Large intestine (tissue), 3 donors: ENCODE data around the gene FAM114A1. TPM values are rescaled to one million over a fixed set of nuclear protein-coding genes. Genes with fewer than 3 reads are reported as not detected.

ENCODE experiments used
- DNase-seq, 2 donors: peaks; one replicate each; pipeline versions ENCODE4 v3.0.0 to v3.0.0-alpha.2; 2013
- H3K27ac ChIP-seq: one replicate; pipeline ENCODE4 v1.5.1; 2013; ENCODE audit warnings: low read length
- H3K27me3 ChIP-seq: 2 replicates; pipeline ENCODE4 v1.6.1; 2013; ENCODE audit warnings: low read length; ENCODE audit not compliant: control insufficient read depth, insufficient read depth
- H3K36me3 ChIP-seq: 2 replicates; pipeline ENCODE4 v1.6.1; 2013; ENCODE audit warnings: low read length; ENCODE audit not compliant: control insufficient read depth, insufficient read depth
- H3K4me1 ChIP-seq: one replicate; pipeline ENCODE4 v1.6.1; 2013; ENCODE audit warnings: low read length; ENCODE audit not compliant: control insufficient read depth, insufficient read depth
- H3K4me3 ChIP-seq: one replicate; pipeline ENCODE4 v1.5.1; 2013; ENCODE audit warnings: low read length
- H3K9me3 ChIP-seq: one replicate; pipeline ENCODE4 v1.6.1; 2013; ENCODE audit warnings: mild to moderate bottlenecking, low read depth, low read length, moderate library complexity; ENCODE audit not compliant: control insufficient read depth
- WGBS: methylation state at CpG from one replicate; pipeline ENCODE4 v1.1.5; 2013; ENCODE audit warnings: low lambda C conversion rate; ENCODE audit not compliant: insufficient coverage; 5-methylcytosine and 5-hydroxymethylcytosine counted together
- polyA plus RNA-seq: library from polyadenylated mRNA; unstranded; fragments of 120-200 nt; gene quantifications from one replicate; pipeline ENCODE4 v1.2.1, GENCODE V29; 2013

The FAM114A1 gene
- polyA plus RNA-seq, 1 donor, result 36.9 TPM

DNA sequence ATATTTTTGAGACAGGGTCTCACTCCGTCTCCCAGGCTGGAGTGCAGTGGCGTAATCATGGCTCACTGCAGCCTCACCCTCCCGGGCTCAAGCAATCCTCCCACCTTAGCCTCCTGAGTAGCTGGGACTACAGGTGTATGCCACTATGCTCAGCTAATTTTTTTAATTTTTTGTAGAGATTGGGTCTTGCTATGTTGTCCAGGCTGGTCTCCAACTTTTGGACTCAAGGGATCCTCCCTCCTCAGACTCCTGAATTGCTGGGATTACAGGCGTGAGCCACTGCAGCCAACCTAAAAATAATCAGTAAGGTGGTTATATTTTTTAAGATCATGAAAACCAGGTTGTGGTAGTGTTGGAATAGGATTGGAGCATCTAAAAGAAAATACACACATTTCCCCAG, 126.5 kb downstream of the FAM114A1 start:
- Histone ChIP-seq H3K27ac (no peak overlapping the region), H3K4me1 (no peaks in the 10 kb centered on the region), H3K36me3 (no peaks in the 10 kb centered on the region), H3K4me3 (no peak overlapping the region), H3K27me3 (no peaks in the 10 kb centered on the region), H3K9me3 (no peaks in the 10 kb centered on the region)
- no CpG with 5 or more reads among the region's 4 CpGs for WGBS
- no peak for DNase-seq

Other genes with a start within 250 kb of the FAM114A1 start
- 76.7 TPM for gene KLF3, start 203.6 kb upstream of the FAM114A1 start, polyA plus RNA-seq
- gene TLR10, start 84.8 kb upstream of the FAM114A1 start, polyA plus RNA-seq, result 2.2 TPM
- gene TLR1, start 63.0 kb upstream of the FAM114A1 start, polyA plus RNA-seq, result 4.3 TPM
- gene TLR6, start 11.0 kb upstream of the FAM114A1 start, polyA plus RNA-seq, result 1.6 TPM
- 1.7 TPM for gene TMEM156, start 164.6 kb downstream of the FAM114A1 start, polyA plus RNA-seq
- 20.5 TPM for gene KLHL5, start 194.4 kb downstream of the FAM114A1 start, polyA plus RNA-seq